GM13977 (cell line): ENCODE results near the gene TMEM95.

ENCODE experiments used
- DNase-seq: peaks from one replicate; pipeline ENCODE4 v3.0.0; 2012; ENCODE audit warnings: low spot score
- in situ Hi-C: fragments of 300-500 bp; cut with MboI; formaldehyde crosslinking; loops from one replicate; pipeline ENCODE4 v1.12.0; 2022; ENCODE audit warnings: low sequenced_read_pairs, low pct_unique_long_range_greater_than_20kb, mixed read lengths, inconsistent platforms; ENCODE audit not compliant: unreplicated experiment
- TF ChIP-seq, protein P1 (sequence below): IDR thresholded peaks from 2 replicates; pipeline ENCODE4 v1.5.1; 2012; ENCODE audit warnings: mild to moderate bottlenecking, control low read depth; ENCODE audit not compliant: insufficient read depth; ENCODE audit errors: extremely low read depth, missing control alignments

Gene TMEM95, protein sequence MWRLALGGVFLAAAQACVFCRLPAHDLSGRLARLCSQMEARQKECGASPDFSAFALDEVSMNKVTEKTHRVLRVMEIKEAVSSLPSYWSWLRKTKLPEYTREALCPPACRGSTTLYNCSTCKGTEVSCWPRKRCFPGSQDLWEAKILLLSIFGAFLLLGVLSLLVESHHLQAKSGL

DNA sequence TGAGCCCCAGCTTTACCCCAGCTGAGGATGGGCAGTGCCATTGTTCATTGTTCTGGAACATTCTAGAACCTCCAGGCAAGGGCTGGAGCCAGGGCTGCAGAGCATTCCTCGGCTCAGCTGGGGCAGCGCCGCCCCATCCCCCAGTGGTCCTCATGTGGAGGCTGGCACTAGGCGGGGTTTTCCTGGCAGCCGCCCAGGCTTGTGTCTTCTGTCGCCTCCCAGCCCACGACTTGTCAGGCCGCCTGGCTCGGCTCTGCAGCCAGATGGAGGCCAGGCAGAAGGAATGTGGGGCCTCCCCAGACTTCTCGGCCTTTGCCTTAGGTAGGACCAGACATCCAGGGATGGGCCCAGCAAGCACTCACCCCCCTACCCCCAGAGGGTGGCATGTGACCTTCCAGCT is at the start of gene TMEM95:
TMEM95 (plus strand) TSS at position 104 of the 400 bp plus-strand sequence; CDS start at position 153, 49 bp downstream.
- in situ Hi-C loops = loop anchor here (25.0 kb wide), 1 partner anchor 207 kb away; the partner anchor contains the start of genes SENP3 and TNFSF13
- TF ChIP-seq, protein P1, sequence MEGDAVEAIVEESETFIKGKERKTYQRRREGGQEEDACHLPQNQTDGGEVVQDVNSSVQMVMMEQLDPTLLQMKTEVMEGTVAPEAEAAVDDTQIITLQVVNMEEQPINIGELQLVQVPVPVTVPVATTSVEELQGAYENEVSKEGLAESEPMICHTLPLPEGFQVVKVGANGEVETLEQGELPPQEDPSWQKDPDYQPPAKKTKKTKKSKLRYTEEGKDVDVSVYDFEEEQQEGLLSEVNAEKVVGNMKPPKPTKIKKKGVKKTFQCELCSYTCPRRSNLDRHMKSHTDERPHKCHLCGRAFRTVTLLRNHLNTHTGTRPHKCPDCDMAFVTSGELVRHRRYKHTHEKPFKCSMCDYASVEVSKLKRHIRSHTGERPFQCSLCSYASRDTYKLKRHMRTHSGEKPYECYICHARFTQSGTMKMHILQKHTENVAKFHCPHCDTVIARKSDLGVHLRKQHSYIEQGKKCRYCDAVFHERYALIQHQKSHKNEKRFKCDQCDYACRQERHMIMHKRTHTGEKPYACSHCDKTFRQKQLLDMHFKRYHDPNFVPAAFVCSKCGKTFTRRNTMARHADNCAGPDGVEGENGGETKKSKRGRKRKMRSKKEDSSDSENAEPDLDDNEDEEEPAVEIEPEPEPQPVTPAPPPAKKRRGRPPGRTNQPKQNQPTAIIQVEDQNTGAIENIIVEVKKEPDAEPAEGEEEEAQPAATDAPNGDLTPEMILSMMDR = no peak
- DNase-seq = no peak

DNA sequence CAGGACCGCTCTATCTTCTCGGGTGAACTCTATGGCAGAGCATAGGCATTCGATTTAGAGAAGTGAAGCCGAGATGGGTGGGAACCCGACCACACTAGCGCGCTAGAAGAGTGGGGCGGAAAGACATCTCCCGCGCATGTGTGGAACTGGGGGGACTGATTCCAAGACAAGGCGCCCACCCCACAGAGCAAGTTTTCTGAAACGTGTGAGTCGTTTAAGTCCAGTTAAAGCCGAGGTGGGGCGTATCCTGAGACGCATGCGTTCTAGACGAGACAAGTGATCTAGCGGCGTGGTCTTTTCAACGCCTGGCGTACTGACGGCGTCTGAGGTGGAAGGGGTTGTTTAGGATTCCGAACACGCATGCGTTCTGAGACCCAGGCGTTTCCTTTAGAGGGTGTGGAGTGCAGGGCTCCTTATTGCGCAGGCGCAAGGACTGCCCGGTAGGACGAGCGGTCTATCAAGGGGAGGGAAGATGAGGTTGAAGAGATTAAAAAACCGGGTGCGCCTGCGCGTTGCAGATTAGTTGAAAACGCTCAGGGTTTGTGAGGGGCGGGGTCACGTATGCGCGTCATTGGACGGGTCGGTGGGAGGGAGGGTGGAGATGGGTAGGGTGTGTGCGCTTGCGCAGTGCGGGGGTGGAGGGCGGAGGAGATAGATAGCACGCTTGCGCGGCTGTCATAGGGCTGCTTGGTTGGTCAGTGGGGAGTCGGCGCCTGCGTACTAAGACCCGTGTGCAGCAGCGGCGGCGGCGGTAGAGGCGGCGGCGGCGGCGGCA is 47.9 kb upstream of the TMEM95 start, which contains the start of gene EIF5A:
EIF5A (plus strand) TSS at position 718 of the 775 bp plus-strand sequence. CDS start 2,008 bp downstream, outside the sequence.
- DNase-seq = peak; percentile 99
- TF ChIP-seq, protein P1 = no peak
- in situ Hi-C loops = no loop called here

DNA sequence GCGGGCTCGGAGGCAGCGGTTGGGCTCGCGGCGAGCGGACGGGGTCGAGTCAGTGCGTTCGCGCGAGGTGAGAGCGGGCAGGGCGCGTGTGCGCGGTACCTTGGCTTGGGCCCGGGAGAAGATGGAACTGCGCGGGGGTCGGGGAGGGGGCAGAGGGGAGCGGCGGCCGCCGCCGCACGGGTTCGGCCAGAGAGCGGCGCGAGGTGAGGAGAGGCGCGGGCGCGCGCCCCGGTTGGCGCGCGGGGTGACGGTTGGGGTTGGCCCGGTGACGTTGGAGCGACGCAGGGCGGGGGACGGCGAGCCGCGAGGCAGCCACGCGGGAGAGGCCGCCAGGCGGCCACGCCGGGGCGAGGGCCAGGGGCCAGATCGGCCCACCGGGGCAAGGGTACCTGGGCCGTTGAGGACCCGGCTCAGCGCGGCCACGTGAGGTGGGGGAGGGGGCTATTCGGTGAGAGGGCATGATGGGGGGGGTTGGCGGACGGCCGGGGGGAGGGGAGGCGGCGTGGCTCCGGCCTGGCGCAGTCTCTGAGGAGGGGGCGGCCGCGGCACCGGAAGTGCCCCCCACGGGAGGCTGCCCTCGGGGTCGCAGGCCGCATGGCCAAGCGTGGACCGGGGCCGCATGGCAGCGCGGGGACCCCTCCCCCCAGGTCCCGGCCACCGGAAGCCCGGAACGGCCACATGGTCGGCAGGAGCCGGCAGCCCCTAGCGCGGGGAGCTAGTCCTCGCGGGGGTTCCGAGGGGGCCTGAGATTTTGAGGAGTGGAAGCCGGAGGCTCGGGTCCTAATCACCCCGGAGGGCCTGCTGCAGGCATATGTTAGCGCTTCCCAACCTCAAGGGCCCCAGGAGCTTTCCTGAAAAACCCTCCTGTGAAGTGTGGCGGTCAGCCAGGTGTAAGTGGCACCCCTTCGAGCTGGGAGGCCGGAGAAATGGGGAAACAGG is 47.0 kb upstream of the TMEM95 start:
- no peak for DNase-seq
- TF ChIP-seq, protein P1 = no peak
- in situ Hi-C loops = no loop called here

DNA sequence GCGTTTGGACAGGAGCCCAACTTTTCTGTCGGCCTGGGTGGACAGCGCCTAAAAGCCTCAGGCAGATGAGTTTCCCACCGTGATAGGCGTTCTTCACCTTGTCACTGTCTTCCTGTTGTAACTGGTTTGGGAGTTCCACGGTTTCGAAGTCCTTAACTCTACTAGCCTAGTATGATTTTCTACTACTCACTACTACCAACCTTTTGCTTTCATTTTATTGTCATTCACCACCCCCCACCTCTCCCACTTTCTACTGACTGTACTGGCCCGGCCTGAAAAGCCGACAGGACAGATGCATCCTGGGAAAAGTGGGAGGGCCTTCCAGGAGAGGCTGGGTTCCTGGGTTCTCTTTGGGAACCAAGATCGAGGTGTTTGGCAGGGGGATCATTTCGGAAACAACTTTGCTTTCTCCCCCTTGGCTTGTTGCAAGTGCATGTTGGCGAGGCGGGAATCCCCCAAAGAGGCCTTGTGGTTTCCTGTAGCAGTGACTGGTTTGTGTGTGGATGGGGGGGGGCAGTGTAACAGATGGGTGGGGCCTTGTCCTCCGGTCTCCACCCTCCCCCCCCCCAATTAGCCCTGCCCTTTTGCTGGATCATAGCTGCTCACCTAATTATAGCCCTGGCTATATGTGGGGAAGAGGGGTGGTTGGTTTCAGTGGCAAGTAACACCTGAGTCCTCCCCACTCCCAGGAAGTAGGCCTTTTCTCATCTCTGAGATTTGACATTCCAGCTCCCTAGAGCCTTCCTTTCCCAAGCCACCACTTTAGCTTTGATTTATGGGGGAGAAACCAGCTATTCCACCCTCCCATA is 46.1 kb upstream of the TMEM95 start:
- TF ChIP-seq, protein P1 = no peak
- in situ Hi-C loops = no loop called here
- peak; percentile 87 for DNase-seq

DNA sequence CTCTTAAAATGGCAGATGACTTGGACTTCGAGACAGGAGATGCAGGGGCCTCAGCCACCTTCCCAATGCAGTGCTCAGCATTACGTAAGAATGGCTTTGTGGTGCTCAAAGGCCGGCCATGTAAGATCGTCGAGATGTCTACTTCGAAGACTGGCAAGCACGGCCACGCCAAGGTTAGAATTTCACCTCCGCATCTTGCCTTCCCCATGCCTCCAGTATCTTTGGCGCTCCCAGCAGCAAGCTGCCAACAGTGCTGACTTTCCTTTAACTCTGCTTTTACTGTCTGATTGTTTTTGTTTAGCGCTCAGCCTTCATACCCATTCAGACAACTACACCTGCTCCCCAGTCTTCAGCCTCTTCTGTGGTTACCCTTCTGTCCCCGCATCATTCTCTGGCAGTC is 45.3 kb upstream of the TMEM95 start:
- in situ Hi-C loops = no loop called here
- no peak for DNase-seq
- TF ChIP-seq, protein P1 = no peak
